M059J (cell line): ENCODE results near the gene WWOX. TPM values are rescaled to one million over a fixed set of nuclear protein-coding genes. Genes with fewer than 3 reads are reported as not detected.

Experiments
- DNase-seq: peaks from one replicate; pipeline ENCODE4 v3.0.0-alpha.2; 2012; ENCODE audit warnings: low read depth
- total RNA-seq: library from RNA; depleted of rRNA; stranded (reverse); fragments of >200 nt; shearing (Covaris generic); gene quantifications from 2 replicates; pipeline ENCODE4 v1.2.3, GENCODE V29; 2014

The WWOX gene
- total RNA-seq, 1 experiment from 2014 or later, result 13.7 TPM

- no peak for DNase-seq
These were observed 1072.0 kb downstream of the WWOX start for GRCh38 chr16:79171504-79171903.

GRCh38 chr16:79171931-79172705 is 1072.7 kb downstream of the WWOX start:
- DNase-seq, result peak; percentile 2

GRCh38 chr16:79172976-79173500 is 1073.6 kb downstream of the WWOX start:
- no peak for DNase-seq

GRCh38 chr16:79173919-79174318 is 1074.5 kb downstream of the WWOX start:
- no peak for DNase-seq

GRCh38 chr16:79175286-79176057 is 1076.0 kb downstream of the WWOX start:
- DNase-seq, result no peak

- no peak for DNase-seq
These were observed 1077.6 kb downstream of the WWOX start for GRCh38 chr16:79177018-79177417.

- DNase-seq, result no peak
These were observed 1082.0 kb downstream of the WWOX start for GRCh38 chr16:79181419-79181818.

GRCh38 chr16:79182616-79183015 is 1083.2 kb downstream of the WWOX start:
- DNase-seq, result peak; percentile 4

- DNase-seq, result no peak
These were observed 1084.1 kb downstream of the WWOX start for GRCh38 chr16:79183571-79183970.

- no peak for DNase-seq
These were observed 1085.1 kb downstream of the WWOX start for GRCh38 chr16:79184464-79185030.

GRCh38 chr16:79185711-79186110 is 1086.3 kb downstream of the WWOX start:
- DNase-seq, result no peak

- no peak for DNase-seq
These were observed 1086.7 kb downstream of the WWOX start for GRCh38 chr16:79186196-79186595.

- no peak for DNase-seq
These were observed 1088.8 kb downstream of the WWOX start for GRCh38 chr16:79188115-79188738.

- no peak for DNase-seq
These were observed 1089.3 kb downstream of the WWOX start for GRCh38 chr16:79188739-79189122.

GRCh38 chr16:79190542-79190941 is 1091.1 kb downstream of the WWOX start:
- DNase-seq, result no peak

- no peak for DNase-seq
These were observed 1092.5 kb downstream of the WWOX start for GRCh38 chr16:79191933-79192332.

GRCh38 chr16:79192904-79193303 is 1093.5 kb downstream of the WWOX start:
- DNase-seq, result no peak

GRCh38 chr16:79194291-79194690 is 1094.8 kb downstream of the WWOX start:
- DNase-seq, result no peak

- no peak for DNase-seq
These were observed 1096.5 kb downstream of the WWOX start for GRCh38 chr16:79195938-79196337.

GRCh38 chr16:79201436-79201835 is 1102.0 kb downstream of the WWOX start:
- no peak for DNase-seq

- DNase-seq, result no peak
These were observed 1103.5 kb downstream of the WWOX start for GRCh38 chr16:79202977-79203376.

GRCh38 chr16:79204486-79204885 is 1105.0 kb downstream of the WWOX start:
- DNase-seq, result no peak
